Hepatocyte (in vitro differentiated cells): ENCODE data around the gene TMEM185A.
"Not testable (repeated sequence)": the region's sequence is repeated elsewhere in the genome, so short reads cannot be mapped to it uniquely, and the experiment has no call there.

ENCODE experiments used
- EZH2 ChIP-seq: fragments of 200-600 bp; sonication (generic); IDR thresholded peaks from 2 replicates; pipeline ENCODE4 v1.6.1; 2016; ENCODE audit warnings: antibody characterized with exemption, mild to moderate bottlenecking, borderline replicate concordance
- TF ChIP-seq, protein P1 (sequence below): fragments of 200-600 bp; sonication (generic); IDR thresholded peaks from 2 replicates; pipeline ENCODE4 v1.5.1; 2016; ENCODE audit warnings: antibody characterized with exemption, mild to moderate bottlenecking; ENCODE audit not compliant: poor library complexity

DNA sequence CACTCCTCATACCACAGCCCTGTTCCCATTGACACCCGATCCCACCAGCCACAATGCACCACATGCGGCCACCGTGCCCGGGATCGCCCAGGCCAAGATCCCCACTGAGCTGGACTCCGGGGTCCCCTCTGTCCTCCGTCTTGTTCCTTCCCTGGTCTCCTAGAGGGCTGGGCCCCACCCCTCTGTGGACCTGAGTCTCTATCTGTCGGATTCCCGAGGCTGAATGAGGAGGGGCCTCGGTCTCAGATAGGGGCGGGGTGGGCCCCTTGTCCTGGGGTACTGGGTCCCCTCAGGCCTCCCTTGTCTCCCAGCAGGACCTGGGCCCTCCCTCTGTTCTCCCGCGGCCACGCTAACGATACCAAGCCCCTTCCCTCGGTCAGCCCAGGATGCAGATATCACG lies 46.0 kb downstream of the TMEM185A start:
- not testable (repeated sequence) for TF ChIP-seq EZH2
- TF ChIP-seq, protein P1, sequence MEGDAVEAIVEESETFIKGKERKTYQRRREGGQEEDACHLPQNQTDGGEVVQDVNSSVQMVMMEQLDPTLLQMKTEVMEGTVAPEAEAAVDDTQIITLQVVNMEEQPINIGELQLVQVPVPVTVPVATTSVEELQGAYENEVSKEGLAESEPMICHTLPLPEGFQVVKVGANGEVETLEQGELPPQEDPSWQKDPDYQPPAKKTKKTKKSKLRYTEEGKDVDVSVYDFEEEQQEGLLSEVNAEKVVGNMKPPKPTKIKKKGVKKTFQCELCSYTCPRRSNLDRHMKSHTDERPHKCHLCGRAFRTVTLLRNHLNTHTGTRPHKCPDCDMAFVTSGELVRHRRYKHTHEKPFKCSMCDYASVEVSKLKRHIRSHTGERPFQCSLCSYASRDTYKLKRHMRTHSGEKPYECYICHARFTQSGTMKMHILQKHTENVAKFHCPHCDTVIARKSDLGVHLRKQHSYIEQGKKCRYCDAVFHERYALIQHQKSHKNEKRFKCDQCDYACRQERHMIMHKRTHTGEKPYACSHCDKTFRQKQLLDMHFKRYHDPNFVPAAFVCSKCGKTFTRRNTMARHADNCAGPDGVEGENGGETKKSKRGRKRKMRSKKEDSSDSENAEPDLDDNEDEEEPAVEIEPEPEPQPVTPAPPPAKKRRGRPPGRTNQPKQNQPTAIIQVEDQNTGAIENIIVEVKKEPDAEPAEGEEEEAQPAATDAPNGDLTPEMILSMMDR: not testable (repeated sequence)
